A549 (cell line): ENCODE results near the gene BHLHA15.

ENCODE experiments used
- BHLHE40 ChIP-seq: IDR thresholded peaks from 2 replicates; pipeline ENCODE4 v1.6.1; 2012; ENCODE audit warnings: low read depth, low read length, inconsistent platforms
- CHD2 ChIP-seq: fragments of 150-350 bp; IDR thresholded peaks from 2 replicates; pipeline ENCODE4 v1.6.1; 2014; ENCODE audit warnings: low read length; ENCODE audit not compliant: partially characterized antibody
- EP300 ChIP-seq, 2 experiments: fragments of >200 bp; sonication (Bioruptor Twin); formaldehyde crosslinking; IDR thresholded peaks; 2 replicates in 1 of 2; 3 replicates in 1 of 2; pipeline ENCODE4 v1.6.1; 2016 to 2017
- MAFK ChIP-seq: fragments of 450-650 bp; IDR thresholded peaks from 2 replicates; pipeline ENCODE4 v1.6.1; 2014; ENCODE audit not compliant: partially characterized antibody
- POLR2A ChIP-seq: IDR thresholded peaks from 2 replicates; pipeline ENCODE4 v1.6.1; 2012; ENCODE audit warnings: mild to moderate bottlenecking, low read length
- RAD21 ChIP-seq, 2 experiments: fragments of >200 bp in 1 of 2; sonication (Bioruptor Twin) in 1 of 2; formaldehyde crosslinking in 1 of 2; IDR thresholded peaks in 1 of 2; conservative IDR thresholded peaks in 1 of 2; 2 replicates in 1 of 2; 3 replicates in 1 of 2; pipeline ENCODE4 v1.6.1; 2012 to 2018; ENCODE audit warnings: inconsistent platforms in 1 of 2
- RCOR1 ChIP-seq: fragments of 150-350 bp; IDR thresholded peaks from 2 replicates; pipeline ENCODE4 v1.6.1; 2014; ENCODE audit warnings: antibody characterized with exemption, low read length, low read depth
- SREBF2 ChIP-seq: fragments of 450-650 bp; IDR thresholded peaks from 2 replicates; pipeline ENCODE4 v1.6.1; 2014; ENCODE audit warnings: mild to moderate bottlenecking, moderate library complexity
- TP53 ChIP-seq: fragments of 250-450 bp; sonication (Bioruptor Pico); IDR thresholded peaks from 2 replicates; pipeline ENCODE4 v1.5.0; 2021; ENCODE audit warnings: mild to moderate bottlenecking, moderate library complexity
- USF2 ChIP-seq: fragments of 450-650 bp; IDR thresholded peaks from 2 replicates; pipeline ENCODE4 v1.6.1; 2014; ENCODE audit warnings: antibody characterized with exemption
- TF ChIP-seq, protein P1 (sequence below): fragments of >200 bp; sonication (Bioruptor Twin); formaldehyde crosslinking; IDR thresholded peaks from 3 replicates; pipeline ENCODE4 v1.5.1; 2016
- TF ChIP-seq, protein P2 (sequence below): fragments of 200-600 bp; sonication (generic); IDR thresholded peaks from 2 replicates; pipeline ENCODE4 v1.6.1; 2016; ENCODE audit warnings: antibody characterized with exemption, mild to moderate bottlenecking, moderate library complexity
- TF ChIP-seq, protein P3 (sequence below): IDR thresholded peaks from 2 replicates; pipeline ENCODE4 v1.6.1; 2012

- TF ChIP-seq POLR2A (no peak), TP53 (CRISPR knock-in tag) (no peak), USF2 (no peak), CHD2 (no peak), BHLHE40 (no peak), RAD21 (conservative IDR thresholded peaks at IDR 0.05 in 1 of 2, IDR thresholded peaks at IDR 0.05 in 1 of 2) (no peak), EP300 (IDR thresholded peaks at IDR 0.05) (no peak), MAFK (no peak), RCOR1 (no peak), SREBF2 (no peak)
- TF ChIP-seq, protein P1, sequence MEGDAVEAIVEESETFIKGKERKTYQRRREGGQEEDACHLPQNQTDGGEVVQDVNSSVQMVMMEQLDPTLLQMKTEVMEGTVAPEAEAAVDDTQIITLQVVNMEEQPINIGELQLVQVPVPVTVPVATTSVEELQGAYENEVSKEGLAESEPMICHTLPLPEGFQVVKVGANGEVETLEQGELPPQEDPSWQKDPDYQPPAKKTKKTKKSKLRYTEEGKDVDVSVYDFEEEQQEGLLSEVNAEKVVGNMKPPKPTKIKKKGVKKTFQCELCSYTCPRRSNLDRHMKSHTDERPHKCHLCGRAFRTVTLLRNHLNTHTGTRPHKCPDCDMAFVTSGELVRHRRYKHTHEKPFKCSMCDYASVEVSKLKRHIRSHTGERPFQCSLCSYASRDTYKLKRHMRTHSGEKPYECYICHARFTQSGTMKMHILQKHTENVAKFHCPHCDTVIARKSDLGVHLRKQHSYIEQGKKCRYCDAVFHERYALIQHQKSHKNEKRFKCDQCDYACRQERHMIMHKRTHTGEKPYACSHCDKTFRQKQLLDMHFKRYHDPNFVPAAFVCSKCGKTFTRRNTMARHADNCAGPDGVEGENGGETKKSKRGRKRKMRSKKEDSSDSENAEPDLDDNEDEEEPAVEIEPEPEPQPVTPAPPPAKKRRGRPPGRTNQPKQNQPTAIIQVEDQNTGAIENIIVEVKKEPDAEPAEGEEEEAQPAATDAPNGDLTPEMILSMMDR, result no peak
- TF ChIP-seq, protein P2, sequence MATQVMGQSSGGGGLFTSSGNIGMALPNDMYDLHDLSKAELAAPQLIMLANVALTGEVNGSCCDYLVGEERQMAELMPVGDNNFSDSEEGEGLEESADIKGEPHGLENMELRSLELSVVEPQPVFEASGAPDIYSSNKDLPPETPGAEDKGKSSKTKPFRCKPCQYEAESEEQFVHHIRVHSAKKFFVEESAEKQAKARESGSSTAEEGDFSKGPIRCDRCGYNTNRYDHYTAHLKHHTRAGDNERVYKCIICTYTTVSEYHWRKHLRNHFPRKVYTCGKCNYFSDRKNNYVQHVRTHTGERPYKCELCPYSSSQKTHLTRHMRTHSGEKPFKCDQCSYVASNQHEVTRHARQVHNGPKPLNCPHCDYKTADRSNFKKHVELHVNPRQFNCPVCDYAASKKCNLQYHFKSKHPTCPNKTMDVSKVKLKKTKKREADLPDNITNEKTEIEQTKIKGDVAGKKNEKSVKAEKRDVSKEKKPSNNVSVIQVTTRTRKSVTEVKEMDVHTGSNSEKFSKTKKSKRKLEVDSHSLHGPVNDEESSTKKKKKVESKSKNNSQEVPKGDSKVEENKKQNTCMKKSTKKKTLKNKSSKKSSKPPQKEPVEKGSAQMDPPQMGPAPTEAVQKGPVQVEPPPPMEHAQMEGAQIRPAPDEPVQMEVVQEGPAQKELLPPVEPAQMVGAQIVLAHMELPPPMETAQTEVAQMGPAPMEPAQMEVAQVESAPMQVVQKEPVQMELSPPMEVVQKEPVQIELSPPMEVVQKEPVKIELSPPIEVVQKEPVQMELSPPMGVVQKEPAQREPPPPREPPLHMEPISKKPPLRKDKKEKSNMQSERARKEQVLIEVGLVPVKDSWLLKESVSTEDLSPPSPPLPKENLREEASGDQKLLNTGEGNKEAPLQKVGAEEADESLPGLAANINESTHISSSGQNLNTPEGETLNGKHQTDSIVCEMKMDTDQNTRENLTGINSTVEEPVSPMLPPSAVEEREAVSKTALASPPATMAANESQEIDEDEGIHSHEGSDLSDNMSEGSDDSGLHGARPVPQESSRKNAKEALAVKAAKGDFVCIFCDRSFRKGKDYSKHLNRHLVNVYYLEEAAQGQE, result no peak
- TF ChIP-seq, protein P3, sequence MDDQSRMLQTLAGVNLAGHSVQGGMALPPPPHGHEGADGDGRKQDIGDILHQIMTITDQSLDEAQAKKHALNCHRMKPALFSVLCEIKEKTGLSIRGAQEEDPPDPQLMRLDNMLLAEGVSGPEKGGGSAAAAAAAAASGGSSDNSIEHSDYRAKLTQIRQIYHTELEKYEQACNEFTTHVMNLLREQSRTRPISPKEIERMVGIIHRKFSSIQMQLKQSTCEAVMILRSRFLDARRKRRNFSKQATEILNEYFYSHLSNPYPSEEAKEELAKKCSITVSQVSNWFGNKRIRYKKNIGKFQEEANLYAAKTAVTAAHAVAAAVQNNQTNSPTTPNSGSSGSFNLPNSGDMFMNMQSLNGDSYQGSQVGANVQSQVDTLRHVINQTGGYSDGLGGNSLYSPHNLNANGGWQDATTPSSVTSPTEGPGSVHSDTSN, result no peak
These were observed 5.8 kb downstream of the BHLHA15 start for GRCh38 chr7:98216941-98217622.
